Neuronal stem cell (in vitro differentiated cells): ENCODE results near the gene TDRD12.

Source experiments
- DNase-seq: peaks from one replicate; pipeline ENCODE4 v3.0.0-alpha.2; 2013; ENCODE audit warnings: low spot score
- H2AFZ ChIP-seq: one replicate; pipeline ENCODE4 v1.6.1; 2013; ENCODE audit warnings: mild to moderate bottlenecking, low read length, inconsistent platforms
- H2AK5ac ChIP-seq: 2 replicates; pipeline ENCODE4 v1.6.1; 2013; ENCODE audit warnings: low read depth, mild to moderate bottlenecking, inconsistent platforms, low read length, moderate library complexity, mixed read lengths
- H2BK120ac ChIP-seq: 2 replicates; pipeline ENCODE4 v1.6.1; 2013; ENCODE audit warnings: low read depth, mild to moderate bottlenecking, inconsistent platforms, low read length, moderate library complexity, mixed read lengths
- H2BK12ac ChIP-seq: one replicate; pipeline ENCODE4 v1.6.1; 2013; ENCODE audit warnings: low read length, inconsistent platforms
- H2BK15ac ChIP-seq: 2 replicates; pipeline ENCODE4 v1.6.1; 2013; ENCODE audit warnings: mild to moderate bottlenecking, low read length, inconsistent platforms, mixed read lengths
- H2BK5ac ChIP-seq: one replicate; pipeline ENCODE4 v1.6.1; 2013; ENCODE audit warnings: inconsistent platforms, mild to moderate bottlenecking, low read length, moderate library complexity
- H3K14ac ChIP-seq: one replicate; pipeline ENCODE4 v1.6.1; 2013; ENCODE audit warnings: low read length, inconsistent platforms
- H3K18ac ChIP-seq: 2 replicates; pipeline ENCODE4 v1.6.1; 2013; ENCODE audit warnings: low read length, inconsistent platforms
- H3K23ac ChIP-seq: 2 replicates; pipeline ENCODE4 v1.6.1; 2013; ENCODE audit warnings: low read depth, mild to moderate bottlenecking, mixed read lengths, low read length, inconsistent platforms; ENCODE audit not compliant: poor library complexity
- H3K27ac ChIP-seq: replicated peaks from 3 replicates; pipeline ENCODE4 v1.5.1; 2013; ENCODE audit warnings: low read length, inconsistent platforms
- H3K27me3 ChIP-seq, 3 experiments: 2 replicates each; pipeline ENCODE4 v1.6.1; 2013; ENCODE audit warnings: low read length in 3 of 3, mild to moderate bottlenecking in 2 of 3, inconsistent platforms in 1 of 3, low read depth in 1 of 3, mixed read lengths in 1 of 3, moderate library complexity in 1 of 3; ENCODE audit not compliant: control insufficient read depth in 3 of 3, insufficient read depth in 3 of 3
- H3K36me3 ChIP-seq, 2 donors: replicated peaks in 1 of 2; 2 replicates each; pipeline ENCODE4 v1.6.1; 2013; ENCODE audit warnings: low read length in 2 of 2; ENCODE audit not compliant: control insufficient read depth in 2 of 2, insufficient read depth in 2 of 2
- H3K4ac ChIP-seq: 2 replicates; pipeline ENCODE4 v1.6.1; 2013; ENCODE audit warnings: inconsistent platforms, mild to moderate bottlenecking, low read length, moderate library complexity
- H3K4me1 ChIP-seq, 2 donors: 1 replicate in 1 of 2; 2 replicates in 1 of 2; pipeline ENCODE4 v1.6.1; 2013; ENCODE audit warnings: low read length in 2 of 2, low read depth in 1 of 2; ENCODE audit not compliant: control insufficient read depth in 2 of 2, insufficient read depth in 1 of 2
- H3K4me2 ChIP-seq: one replicate; pipeline ENCODE4 v1.6.1; 2013; ENCODE audit warnings: mild to moderate bottlenecking, low read length, inconsistent platforms; ENCODE audit not compliant: insufficient read depth, poor library complexity, severe bottlenecking
- H3K4me3 ChIP-seq, 2 donors: 2 replicates each; pipeline ENCODE4 v1.5.1; 2013; ENCODE audit warnings: low read length in 2 of 2, mild to moderate bottlenecking in 2 of 2, inconsistent platforms in 1 of 2, moderate library complexity in 1 of 2
- H3K79me1 ChIP-seq: one replicate; pipeline ENCODE4 v1.6.1; 2013; ENCODE audit warnings: low read depth, mild to moderate bottlenecking, inconsistent platforms, low read length, moderate library complexity
- H3K9ac ChIP-seq: one replicate; pipeline ENCODE4 v1.6.1; 2013; ENCODE audit warnings: mild to moderate bottlenecking, low read depth, low read length, inconsistent platforms; ENCODE audit not compliant: poor library complexity
- H3K9me3 ChIP-seq, 2 donors: replicated peaks in 1 of 2; 2 replicates each; pipeline versions ENCODE3 to v1.6.1; 2013; ENCODE audit warnings: low read length in 2 of 2, mild to moderate bottlenecking in 2 of 2, inconsistent platforms in 1 of 2, low read depth in 1 of 2, mixed read lengths in 1 of 2, moderate library complexity in 1 of 2; ENCODE audit not compliant: control insufficient read depth in 2 of 2, insufficient read depth in 1 of 2
- H4K8ac ChIP-seq: one replicate; pipeline ENCODE4 v1.6.1; 2013; ENCODE audit warnings: low read depth, mild to moderate bottlenecking, inconsistent platforms, low read length, moderate library complexity
- H4K91ac ChIP-seq: one replicate; pipeline ENCODE4 v1.6.1; 2013; ENCODE audit warnings: low read length, low read depth, mild to moderate bottlenecking, inconsistent platforms; ENCODE audit not compliant: poor library complexity
- WGBS, 2 donors: extraction: QIAGEN DNeasy Blood & Tissue Kit; methylation state at CpG; one replicate each; pipeline ENCODE4 v1.1.7; 2013; ENCODE audit warnings: missing lambda C conversion rate in 2 of 2, mixed read lengths in 1 of 2; ENCODE audit not compliant: insufficient read length in 2 of 2, insufficient replicate concordance in 1 of 2; ENCODE audit errors: extremely low coverage in 2 of 2; 5-methylcytosine and 5-hydroxymethylcytosine counted together

Gene TDRD12

DNA sequence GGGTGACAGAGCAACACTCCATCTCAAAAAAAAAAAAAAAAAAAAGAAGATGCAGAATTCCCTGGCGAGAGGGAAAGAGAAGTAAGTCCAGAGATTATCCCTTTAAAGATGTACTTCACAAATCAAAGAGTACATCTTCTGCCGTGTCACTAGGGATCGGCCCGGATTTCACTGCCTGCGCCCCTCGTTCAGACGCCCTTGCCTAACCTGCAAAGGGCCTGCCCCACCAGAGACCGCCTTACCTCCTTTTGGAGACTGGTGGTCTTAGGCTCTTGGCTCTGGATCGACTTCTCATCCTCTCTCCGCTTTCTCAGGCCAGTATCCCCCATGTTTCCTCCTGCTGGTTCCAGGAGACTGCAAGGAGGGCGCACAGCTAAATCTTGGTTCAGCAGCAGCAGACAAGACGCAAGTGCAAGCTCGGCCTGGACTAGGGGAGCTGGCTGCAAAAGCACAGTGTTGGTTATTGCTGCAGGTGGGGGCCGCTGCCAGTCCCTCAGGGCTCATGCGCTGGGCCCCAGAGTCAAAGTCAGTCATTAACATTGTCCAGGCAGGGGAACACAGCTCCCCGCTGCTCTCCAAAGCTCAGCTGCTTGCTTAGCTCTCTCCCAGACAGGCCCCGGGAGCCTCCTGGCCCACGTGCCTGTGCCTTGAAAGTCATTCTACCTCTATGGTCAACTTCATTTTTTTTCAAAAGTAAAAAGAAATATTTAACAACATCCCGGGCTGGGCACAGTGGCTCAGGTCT lies 148.8 kb downstream of the TDRD12 start:
- Histone ChIP-seq H2BK120ac (no peak overlapping the region), H3K9ac (no peak overlapping the region)
- DNase-seq: no peak

GRCh38 chr19:32869369-32869965 lies 149.9 kb downstream of the TDRD12 start, which contains the start of gene SLC7A9:
Gene SLC7A9, minus strand, starts transcription at chr19:32869767. Its CDS starts 1,233 bp downstream, at chr19:32868534.
- H3K23ac ChIP-seq: no peak within 1 kb of the TSS
- H2BK15ac ChIP-seq: no peak within 1 kb of the TSS
- no peak within 1 kb of the TSS for H2BK5ac ChIP-seq
- no peak within 1 kb of the TSS for H3K4me2 ChIP-seq
- no peak within 1 kb of the TSS for H2BK12ac ChIP-seq
- H3K9me3 ChIP-seq: no peaks in the 10 kb centered on the region
- H3K18ac ChIP-seq: peak within 1 kb of the TSS; percentile 67
- no peak within 1 kb of the TSS for H2BK120ac ChIP-seq
- H3K4me3 ChIP-seq: no peak within 1 kb of the TSS
- no peak within 1 kb of the TSS for H3K9ac ChIP-seq
- no peak for DNase-seq
- H3K27ac ChIP-seq: no peak within 1 kb of the TSS
- H3K4ac ChIP-seq: peak within 1 kb of the TSS; percentile 10
- no peaks in the 10 kb centered on the region for H3K27me3 ChIP-seq
- H2AFZ ChIP-seq: peak within 1 kb of the TSS; percentile 53
- no peak within 1 kb of the TSS for H4K8ac ChIP-seq
- no peaks in the 10 kb centered on the region for H3K4me1 ChIP-seq
- H3K14ac ChIP-seq: no peak within 1 kb of the TSS
- no peaks in the 10 kb centered on the region for H3K36me3 ChIP-seq
- WGBS, 2 donors: no CpG with 5 or more reads among the region's 14 CpGs
- H2AK5ac ChIP-seq: peak within 1 kb of the TSS; percentile 1
- no peaks in the 10 kb centered on the region for H3K79me1 ChIP-seq
- H4K91ac ChIP-seq: no peak within 1 kb of the TSS

More for the DNA sequence above, 148.8 kb downstream of the TDRD12 start:
- no peak overlapping the region for H2BK5ac ChIP-seq
- no CpG with 5 or more reads among the region's 19 CpGs for WGBS, 2 donors
- H3K27ac ChIP-seq: no peak overlapping the region
- no peaks in the 10 kb centered on the region for H3K36me3 ChIP-seq
- H3K23ac ChIP-seq: no peak overlapping the region
- no peak overlapping the region for H4K8ac ChIP-seq
- H3K4me3 ChIP-seq: no peak overlapping the region
- no peak overlapping the region for H3K4ac ChIP-seq
- H3K79me1 ChIP-seq: no peaks in the 10 kb centered on the region
- no peak overlapping the region for H3K18ac ChIP-seq
- no peak overlapping the region for H3K14ac ChIP-seq
- H3K27me3 ChIP-seq: no peaks in the 10 kb centered on the region
- peak overlapping the region; percentile 51 for H2AFZ ChIP-seq
- H3K4me1 ChIP-seq: no peaks in the 10 kb centered on the region
- H3K9me3 ChIP-seq: no peaks in the 10 kb centered on the region
- no peak overlapping the region for H2AK5ac ChIP-seq
- no peak overlapping the region for H4K91ac ChIP-seq
- H2BK12ac ChIP-seq: no peak overlapping the region
- no peak overlapping the region for H3K4me2 ChIP-seq
- H2BK15ac ChIP-seq: no peak overlapping the region

DNA sequence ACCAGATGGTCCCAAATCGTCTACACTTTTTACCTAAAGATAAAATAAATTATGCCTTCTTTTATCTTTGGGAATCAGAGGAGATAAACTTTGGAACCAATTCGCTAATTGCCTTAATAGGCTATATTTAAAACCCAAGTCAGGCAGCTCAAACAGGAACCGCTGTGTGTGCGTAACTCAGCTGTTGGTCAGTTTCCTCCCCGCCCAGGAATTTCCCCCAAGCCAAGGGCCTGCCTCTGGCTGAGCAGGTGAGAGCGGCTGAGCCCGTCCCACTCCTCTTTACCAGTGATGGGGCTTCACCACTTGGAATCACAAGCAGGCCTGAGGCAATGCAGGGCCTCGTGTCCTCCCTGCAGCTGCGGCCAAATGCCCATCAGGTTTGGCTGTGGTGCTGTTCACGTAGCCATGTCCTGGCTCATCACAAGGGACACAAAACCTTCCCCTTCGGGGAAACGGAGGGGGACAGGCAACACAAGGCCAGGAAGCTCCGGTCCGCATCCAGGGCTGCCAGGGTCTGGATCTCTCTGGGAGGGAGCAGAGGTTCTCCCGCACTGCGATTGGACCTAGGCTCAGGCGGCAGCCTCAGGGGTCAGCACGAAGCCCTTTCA lies 150.5 kb downstream of the TDRD12 start:
- H3K9me3 ChIP-seq: no peaks in the 10 kb centered on the region
- peak overlapping the region; percentile 67 for H3K18ac ChIP-seq
- no peak overlapping the region for H3K4me2 ChIP-seq
- H3K79me1 ChIP-seq: no peaks in the 10 kb centered on the region
- no peaks in the 10 kb centered on the region for H3K27me3 ChIP-seq
- H3K4ac ChIP-seq: peak overlapping the region; percentile 10
- no peak overlapping the region for H3K27ac ChIP-seq
- H2AFZ ChIP-seq: peak overlapping the region; percentile 53
- H3K4me3 ChIP-seq: no peak overlapping the region
- no peak overlapping the region for H4K91ac ChIP-seq
- WGBS, 2 donors: no CpG with 5 or more reads among the region's 18 CpGs
- no peaks in the 10 kb centered on the region for H3K4me1 ChIP-seq
- no peak overlapping the region for H3K9ac ChIP-seq
- H3K23ac ChIP-seq: no peak overlapping the region
- peak overlapping the region; percentile 1 for H2AK5ac ChIP-seq
- H3K14ac ChIP-seq: no peak overlapping the region
- no peak overlapping the region for H2BK12ac ChIP-seq
- DNase-seq: no peak
- no peak overlapping the region for H4K8ac ChIP-seq
- H2BK5ac ChIP-seq: no peak overlapping the region
- H2BK15ac ChIP-seq: no peak overlapping the region
- H3K36me3 ChIP-seq: no peaks in the 10 kb centered on the region
- no peak overlapping the region for H2BK120ac ChIP-seq

GRCh38 chr19:32870981-32871451 lies 151.4 kb downstream of the TDRD12 start:
- Histone ChIP-seq H3K4me3 (no peak overlapping the region), H2BK15ac (no peak overlapping the region), H3K18ac (peak overlapping the region; percentile 58), H2AK5ac (peak overlapping the region; percentile 1), H3K9ac (no peak overlapping the region), H3K79me1 (no peaks in the 10 kb centered on the region), H4K91ac (no peak overlapping the region), H3K4me2 (no peak overlapping the region), H2BK120ac (peak overlapping the region; percentile 36), H4K8ac (no peak overlapping the region), H2AFZ (no peak overlapping the region), H3K27me3 (no peaks in the 10 kb centered on the region), H3K23ac (peak overlapping the region; percentile 56), H2BK5ac (no peak overlapping the region), H3K36me3 (no peaks in the 10 kb centered on the region), H2BK12ac (no peak overlapping the region), H3K27ac (no peak overlapping the region), H3K9me3 (no peaks in the 10 kb centered on the region), H3K14ac (no peak overlapping the region), H3K4me1 (peaks cover 0 to 5% of the 10 kb centered on the region in 2 donors), H3K4ac (no peak overlapping the region)
- no CpG with 5 or more reads among the region's 12 CpGs for WGBS, 2 donors
- DNase-seq: no peak
